ENCODE results near the gene DRG2. TPM values are rescaled to one million over a fixed set of nuclear protein-coding genes. Genes with fewer than 3 reads are reported as not detected.

Gene DRG2
- total RNA-seq, 1 experiment from 2014 or later, result 52.0 TPM

GRCh38 chr17:18107061-18107790, 19.5 kb downstream of the DRG2 start:
- H3K4me1 Mint-ChIP-seq, result peaks cover 5 to 7% of the 10 kb centered on the region in 2 experiments

More at GRCh38 chr17:18107061-18107790, 19.5 kb downstream of the DRG2 start:
- Histone ChIP-seq H3K18ac (ENCODE audit: insufficient read length, low read depth, low read length) (no peak overlapping the region), H3K9me3 (ENCODE audit: control insufficient read depth, low read depth, low read length) (no peaks in the 10 kb centered on the region), H4K8ac (replicated peaks; ENCODE audit: insufficient read length, low read depth, low read length) (no peak overlapping the region), H3K23ac (ENCODE audit: insufficient read length, low read depth, low read length) (no peak overlapping the region), H3K79me1 (ENCODE audit: insufficient read depth, low read depth, low read length, poor library complexity, severe bottlenecking) (no peaks in the 10 kb centered on the region), H2BK15ac (ENCODE audit: low read depth, low read length) (no peak overlapping the region), H3K9ac (ENCODE audit: extremely low read depth, insufficient read length, low read length) (no peak overlapping the region), H3K4me1 (ENCODE audit: insufficient read depth, low read length) (no peaks in the 10 kb centered on the region), H2AFZ (ENCODE audit: low read length) (no peak overlapping the region), H2BK12ac (ENCODE audit: insufficient read length, low read depth, low read length) (no peak overlapping the region), H3K4ac (ENCODE audit: low read depth, low read length) (no peak overlapping the region), H3K23me2 (ENCODE audit: insufficient read length, low read depth, low read length, poor library complexity, severe bottlenecking) (no peaks in the 10 kb centered on the region), H3K27me3 (ENCODE audit: insufficient read depth, low read length) (no peaks in the 10 kb centered on the region), H4K5ac (ENCODE audit: insufficient read length, low read depth, low read length) (no peak overlapping the region), H2BK20ac (ENCODE audit: low read depth, low read length, poor library complexity, severe bottlenecking) (no peak overlapping the region), H4K20me1 (ENCODE audit: control insufficient read depth, insufficient read depth, insufficient read length) (no peaks in the 10 kb centered on the region), H3T11ph (ENCODE audit: low read length) (no peak overlapping the region), H3K79me2 (ENCODE audit: insufficient read depth, low read length) (no peaks in the 10 kb centered on the region), H2AK5ac (ENCODE audit: insufficient read length, low read length) (no peak overlapping the region), H2BK5ac (ENCODE audit: insufficient read length, low read length) (no peak overlapping the region), H2BK120ac (ENCODE audit: low read depth, low read length, poor library complexity, severe bottlenecking) (no peak overlapping the region), H3K14ac (ENCODE audit: insufficient read depth, low read length) (no peak overlapping the region), H3K27ac (ENCODE audit: insufficient read length, low read depth, low read length) (no peak overlapping the region), H3K56ac (ENCODE audit: insufficient read length, low read depth, low read length) (no peak overlapping the region), H3K4me2 (ENCODE audit: insufficient read depth, insufficient read length, low read length) (no peak overlapping the region), H4K91ac (ENCODE audit: insufficient read length, low read depth, low read length) (no peak overlapping the region)
- no CpG with 5 or more reads among the region's 14 CpGs for WGBS (ENCODE audit: extremely low coverage, insufficient read length, low lambda C conversion rate)
- H3K27ac Mint-ChIP-seq, result peak overlapping the region in 1 of 3 experiments; percentile 61; a peak in 3 of 7 replicates
- TF ChIP-seq, protein P1, sequence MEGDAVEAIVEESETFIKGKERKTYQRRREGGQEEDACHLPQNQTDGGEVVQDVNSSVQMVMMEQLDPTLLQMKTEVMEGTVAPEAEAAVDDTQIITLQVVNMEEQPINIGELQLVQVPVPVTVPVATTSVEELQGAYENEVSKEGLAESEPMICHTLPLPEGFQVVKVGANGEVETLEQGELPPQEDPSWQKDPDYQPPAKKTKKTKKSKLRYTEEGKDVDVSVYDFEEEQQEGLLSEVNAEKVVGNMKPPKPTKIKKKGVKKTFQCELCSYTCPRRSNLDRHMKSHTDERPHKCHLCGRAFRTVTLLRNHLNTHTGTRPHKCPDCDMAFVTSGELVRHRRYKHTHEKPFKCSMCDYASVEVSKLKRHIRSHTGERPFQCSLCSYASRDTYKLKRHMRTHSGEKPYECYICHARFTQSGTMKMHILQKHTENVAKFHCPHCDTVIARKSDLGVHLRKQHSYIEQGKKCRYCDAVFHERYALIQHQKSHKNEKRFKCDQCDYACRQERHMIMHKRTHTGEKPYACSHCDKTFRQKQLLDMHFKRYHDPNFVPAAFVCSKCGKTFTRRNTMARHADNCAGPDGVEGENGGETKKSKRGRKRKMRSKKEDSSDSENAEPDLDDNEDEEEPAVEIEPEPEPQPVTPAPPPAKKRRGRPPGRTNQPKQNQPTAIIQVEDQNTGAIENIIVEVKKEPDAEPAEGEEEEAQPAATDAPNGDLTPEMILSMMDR (conservative IDR thresholded peaks at IDR 0.05), result no peak
- H3K4me3 Mint-ChIP-seq, result no peak overlapping the region
- no peak for DNase-seq
- H3K36me3 Mint-ChIP-seq (ENCODE audit: insufficient read depth in 1 of 3, low read depth in 3 of 3), result peaks cover 5 to 21% (median 9%) of the 10 kb centered on the region in 3 experiments
- H3K9me3 Mint-ChIP-seq, result no peaks in the 10 kb centered on the region
- peaks cover under 1% of the 10 kb centered on the region; the same call in 1 of the 2 replicates for H3K27me3 Mint-ChIP-seq (ENCODE audit: low read depth)

Data from H9 (cell line).